ENCODE results near the gene C16orf54.

DNA sequence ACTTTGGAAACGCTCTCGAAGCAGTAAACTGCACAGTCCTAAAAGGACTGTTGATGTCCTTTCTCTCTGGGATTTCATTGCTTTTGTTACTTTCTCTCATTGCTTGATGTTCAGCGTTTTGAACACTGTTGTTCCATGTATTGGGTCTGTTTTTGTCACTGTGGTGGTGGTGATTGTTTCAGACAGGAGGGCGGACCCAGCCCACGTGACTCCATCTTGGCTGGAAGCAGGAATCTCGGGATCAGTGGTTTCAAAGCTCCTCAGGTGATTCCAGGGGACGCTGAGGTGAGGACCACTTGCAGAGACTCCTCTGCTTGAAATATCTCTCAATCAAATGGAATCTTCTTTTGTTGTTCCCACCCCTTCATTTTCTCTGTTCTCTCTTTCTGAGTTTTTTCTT, 18.3 kb downstream of the C16orf54 start:
- TF ChIP-seq CTCF (IDR thresholded peaks at IDR 0.05) (no peak), POLR2A (IDR thresholded peaks at IDR 0.05) (no peak), POLR2AphosphoS5 (IDR thresholded peaks at IDR 0.05) (no peak), EP300 (IDR thresholded peaks at IDR 0.05) (no peak)

Measured in sigmoid colon (tissue), 4 donors.